ENCODE measurements around the gene GNA15. TPM values are rescaled to one million over a fixed set of nuclear protein-coding genes. Genes with fewer than 3 reads are reported as not detected.

GNA15 gene
- total and polyA plus RNA-seq, 2 of the 8 experiments (the other 6 are each of a cell fraction or from before 2014, with no cell fraction given), result 0.26 to 0.45 TPM

DNA sequence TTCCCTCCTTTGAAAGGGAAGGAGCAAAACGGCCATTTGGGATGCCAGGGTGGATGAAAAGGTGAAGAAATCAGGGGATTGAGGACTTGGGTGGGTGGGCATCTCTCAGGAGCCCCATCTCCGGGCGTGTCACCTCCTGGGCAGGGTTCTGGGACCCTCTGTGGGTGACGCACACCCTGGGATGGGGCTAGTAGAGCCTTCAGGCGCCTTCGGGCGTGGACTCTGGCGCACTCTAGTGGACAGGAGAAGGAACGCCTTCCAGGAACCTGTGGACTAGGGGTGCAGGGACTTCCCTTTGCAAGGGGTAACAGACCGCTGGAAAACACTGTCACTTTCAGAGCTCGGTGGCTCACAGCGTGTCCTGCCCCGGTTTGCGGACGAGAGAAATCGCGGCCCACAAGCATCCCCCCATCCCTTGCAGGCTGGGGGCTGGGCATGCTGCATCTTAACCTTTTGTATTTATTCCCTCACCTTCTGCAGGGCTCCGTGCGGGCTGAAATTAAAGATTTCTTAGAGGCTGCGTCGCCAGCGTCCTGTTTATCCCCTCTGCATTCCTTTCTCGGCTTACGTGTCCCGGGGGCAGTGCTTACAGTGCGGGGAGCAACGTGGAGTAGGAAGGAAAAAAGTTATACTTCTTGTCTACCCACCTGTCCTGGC is 27.5 kb downstream of the GNA15 start (continued):
- TF ChIP-seq CBX8 (IDR thresholded peaks at IDR 0.05; ENCODE audit: borderline replicate concordance, low read depth, low read length) (no peak), CREB1 (IDR thresholded peaks at IDR 0.05) (no peak), TAF7 (optimal IDR thresholded peaks at IDR 0.05; ENCODE audit: borderline replicate concordance, low read depth, low read length) (no peak), HDAC6 (IDR thresholded peaks at IDR 0.05; ENCODE audit: low read depth, low read length) (no peak), TBP (IDR thresholded peaks at IDR 0.05; ENCODE audit: low read depth, low read length) (0 out of 2 replicates have a peak, but pooled peaks have one; percentile 39), SP4 (IDR thresholded peaks at IDR 0.05; ENCODE audit: low read length) (no peak), JUND (IDR thresholded peaks at IDR 0.05; ENCODE audit: low read length) (peak; percentile 57; the same call in 1 of the 2 replicates), SIRT6 (IDR thresholded peaks at IDR 0.05; ENCODE audit: low read length) (no peak), HDAC2 (IDR thresholded peaks at IDR 0.05; ENCODE audit: borderline replicate concordance in 1 of 2, low read depth in 2 of 2, low read length in 2 of 2) (no peak), CHD2 (IDR thresholded peaks at IDR 0.05; ENCODE audit: low read length) (0 out of 2 replicates have a peak, but pooled peaks have one; percentile 34), KDM5A (IDR thresholded peaks at IDR 0.05; ENCODE audit: low read length) (no peak)
- TF ChIP-seq, protein P1, sequence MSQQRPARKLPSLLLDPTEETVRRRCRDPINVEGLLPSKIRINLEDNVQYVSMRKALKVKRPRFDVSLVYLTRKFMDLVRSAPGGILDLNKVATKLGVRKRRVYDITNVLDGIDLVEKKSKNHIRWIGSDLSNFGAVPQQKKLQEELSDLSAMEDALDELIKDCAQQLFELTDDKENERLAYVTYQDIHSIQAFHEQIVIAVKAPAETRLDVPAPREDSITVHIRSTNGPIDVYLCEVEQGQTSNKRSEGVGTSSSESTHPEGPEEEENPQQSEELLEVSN (IDR thresholded peaks at IDR 0.05), result no peak
